H1 (cell line): ENCODE results near the gene WDR64. TPM values are rescaled to one million over a fixed set of nuclear protein-coding genes. Genes with fewer than 3 reads are reported as not detected.

Source experiments
- CHD7 ChIP-seq: fragments of 300-600 bp; sonication (generic); IDR thresholded peaks from 2 replicates; pipeline ENCODE4 v1.7.1; 2012; ENCODE audit warnings: low read length, moderate library complexity, mild to moderate bottlenecking, inconsistent platforms; ENCODE audit not compliant: insufficient replicate concordance
- polyA plus RNA-seq, 7 experiments: library from polyadenylated mRNA; depleted of rRNA in 3 of 7; stranded (reverse) in 5 of 7; unstranded in 2 of 7; fragments of >200 nt in 5 of 7; fragments of 200-250 nt in 2 of 7; gene quantifications; 1 replicate in 5 of 7; 2 replicates in 1 of 7; 4 replicates in 1 of 7; pipeline versions ENCODE4 v1.2.1 to v1.2.3, GENCODE V29; 2011 to 2013; ENCODE audit warnings: missing spikeins in 2 of 7, mixed read lengths in 2 of 7
- total RNA-seq: library from RNA; stranded (reverse); fragmentation: NEBNext Ultra II Directional; extraction: Animal tissue kit (Norgen Biotek cat#: 25700); gene quantifications from 2 replicates; pipeline ENCODE4 v1.2.1, GENCODE V29; 2021

Gene WDR64
- total and polyA plus RNA-seq, 2 of the 8 experiments (the other 6 are each of a cell fraction or from before 2014, with no cell fraction given), result 0.02 TPM; not detected in 1

DNA sequence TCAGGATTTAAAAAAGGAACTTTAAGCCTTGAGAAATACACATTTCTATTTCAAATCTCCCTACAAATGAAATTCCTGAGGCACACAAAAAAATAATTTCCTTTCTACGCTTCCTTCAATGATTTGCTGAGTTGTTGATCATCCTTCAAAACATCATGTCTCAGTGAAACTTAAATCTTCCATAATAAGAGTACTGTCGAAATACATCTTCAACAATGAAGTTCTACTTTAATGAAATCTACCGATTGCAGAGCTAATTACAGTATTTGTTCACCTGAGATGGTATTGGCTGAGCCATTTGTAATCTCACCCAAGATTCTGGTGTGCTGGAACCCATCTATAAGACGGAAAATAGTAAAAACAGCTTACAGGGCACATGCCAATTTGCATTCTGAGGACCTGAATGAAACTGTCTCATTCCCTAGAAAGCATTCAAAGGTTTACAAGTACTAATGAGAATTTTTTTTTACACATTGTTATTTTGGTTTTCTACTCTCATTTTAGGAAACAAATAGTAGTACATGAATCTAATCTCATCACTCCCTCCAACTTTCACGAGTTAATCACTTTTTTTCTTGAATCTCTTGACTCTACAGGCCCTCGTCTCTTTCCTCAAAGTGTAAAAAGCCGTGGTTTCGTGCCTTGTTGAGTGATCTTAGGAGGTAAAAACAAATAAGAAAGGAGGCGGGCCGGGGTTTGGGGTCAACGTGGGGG is 13.0 kb upstream of the WDR64 start (continued):
- no peak for TF ChIP-seq CHD7
